Measurements from ENCODE around the gene FKRP. TPM values are rescaled to one million over a fixed set of nuclear protein-coding genes. Genes with fewer than 3 reads are reported as not detected.

Gene FKRP
- total and polyA plus RNA-seq, 2 of the 13 experiments (the other 11 are each of a cell fraction or from before 2014, with no cell fraction given) = 7.3 to 9.8 TPM

DNA sequence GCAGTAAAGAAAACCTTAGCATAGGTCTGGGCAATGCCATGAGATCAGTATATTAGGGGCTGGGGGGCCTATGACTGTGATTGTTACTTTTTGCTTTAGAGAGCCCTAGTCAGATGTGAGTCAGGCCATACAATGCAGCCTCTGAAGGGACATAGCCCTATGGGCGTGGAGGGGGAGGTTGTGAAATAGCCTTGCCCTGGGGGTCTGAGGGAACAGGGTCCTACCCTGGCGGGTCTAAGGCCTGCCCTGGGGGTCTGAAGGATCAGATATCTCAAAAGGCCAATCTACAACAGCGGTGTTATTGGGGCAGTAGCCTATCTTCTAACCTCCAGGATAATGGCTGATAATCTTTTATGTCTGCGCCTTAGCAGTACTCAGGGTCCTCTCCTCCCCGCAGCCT lies 56.3 kb downstream of the FKRP start:
- DNase-seq (ENCODE audit: low spot score) (no peak), FAIRE-seq (no peak), ATAC-seq (peak; percentile 40; the same call in 2 of the 3 replicates)
- no peaks in the 10 kb centered on the region for H3K36me3 ChIP-seq (replicated peaks in 1 of 2; ENCODE audit: control insufficient read depth in 1 of 2, insufficient read depth in 2 of 2, low read length in 2 of 2)
- H3K4me1 ChIP-seq (ENCODE audit: insufficient read depth, low read length) = peaks cover 60% of the 10 kb centered on the region
- H3K9me3 ChIP-seq (ENCODE audit: low read length) = no peaks in the 10 kb centered on the region
- no peaks in the 10 kb centered on the region for H3K79me2 ChIP-seq (ENCODE audit: insufficient read depth, low read length)
- WGBS (ENCODE audit: low lambda C conversion rate) = 17% methylated on average over 4 of the region's 5 CpGs
- no peak overlapping the region for H3K27ac ChIP-seq (ENCODE audit: extremely low read length, insufficient read depth, low read length)
- no peak overlapping the region for H2AFZ ChIP-seq (ENCODE audit: low read length)
- intact Hi-C loops (cut with micrococcal nuclease; ENCODE audit: unreplicated experiment) = no loop called here
- H3K4me3 ChIP-seq (replicated peaks in 1 of 3; ENCODE audit: insufficient read depth in 1 of 3, low read depth in 2 of 3, low read length in 3 of 3) = no peak overlapping the region
- ChIA-PET POLR2A (interaction anchor here (1.2 kb wide), 1 partner anchor 20 kb away, joined by 3 read pairs; no protein-coding TSS in a partner anchor), CTCF (ENCODE audit: low intra/inter-chr PET ratio, low total read pairs) (no interaction called here)
- no peak overlapping the region for H3K9ac ChIP-seq (ENCODE audit: insufficient read depth, low read depth, low read length)
- no peaks in the 10 kb centered on the region for H3K27me3 ChIP-seq (ENCODE audit: control insufficient read depth in 1 of 2, insufficient read depth in 2 of 2, low read length in 2 of 2)
- TF ChIP-seq ZNF577 (CRISPR knock-in tag; IDR thresholded peaks at IDR 0.05; ENCODE audit: borderline replicate concordance, low read depth) = no peak
- peak; percentile 54 for TF ChIP-seq CEBPB (IDR thresholded peaks at IDR 0.05; ENCODE audit: borderline replicate concordance, low read depth, low read length)
- no peak overlapping the region for H3K4me2 ChIP-seq (ENCODE audit: low read depth, low read length)
- no peaks in the 10 kb centered on the region for H4K20me1 ChIP-seq (ENCODE audit: insufficient read depth, low read length)
- BruUV-seq (replicated peaks) = no TSS peak
- in situ Hi-C loops (cut with HindIII; ENCODE audit: extremely low pct_ligation_motif_present, low pct_unique_long_range_greater_than_20kb) = no loop called here

DNA sequence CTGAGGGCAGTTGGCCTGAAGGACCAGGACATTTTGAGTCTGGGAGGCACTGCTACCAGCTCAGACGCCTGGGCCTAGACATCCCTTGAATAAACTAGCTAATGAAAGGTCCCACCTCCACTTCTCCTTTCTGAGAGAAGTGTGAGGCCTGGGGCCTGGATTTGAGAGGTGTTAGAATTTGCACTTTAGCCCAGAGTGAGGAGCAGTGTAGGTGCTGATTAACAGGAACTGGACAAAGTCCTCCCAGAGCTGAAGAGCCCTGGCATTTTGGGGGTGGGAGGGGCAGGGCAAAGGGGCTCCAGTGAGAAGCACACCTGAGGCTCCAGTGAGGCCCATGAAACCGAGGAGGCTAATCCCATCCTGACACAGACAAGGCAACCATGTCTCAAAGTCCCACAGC lies 57.7 kb downstream of the FKRP start:
- no TSS peak for BruUV-seq (replicated peaks)
- ChIA-PET CTCF (ENCODE audit: low intra/inter-chr PET ratio, low total read pairs) (no interaction called here), POLR2A (interaction anchor here (0.7 to 1.3 kb wide), 4 partner anchors 9 to 38 kb away, joined by 3 to 5 read pairs (median 4); partner anchors contain the start of gene SLC1A5)
- Histone ChIP-seq H3K27me3 (ENCODE audit: control insufficient read depth in 1 of 2, insufficient read depth in 2 of 2, low read length in 2 of 2) (no peaks in the 10 kb centered on the region), H3K9ac (ENCODE audit: insufficient read depth, low read depth, low read length) (no peak overlapping the region), H3K27ac (ENCODE audit: extremely low read length, insufficient read depth, low read length) (no peak overlapping the region), H3K9me3 (ENCODE audit: low read length) (no peaks in the 10 kb centered on the region), H3K4me3 (replicated peaks in 1 of 3; ENCODE audit: insufficient read depth in 1 of 3, low read depth in 2 of 3, low read length in 3 of 3) (peak overlapping the region in 1 of 3 experiments; percentile 7; a peak in 1 of 6 replicates), H3K4me2 (ENCODE audit: low read depth, low read length) (peak overlapping the region; percentile 58), H4K20me1 (ENCODE audit: insufficient read depth, low read length) (no peaks in the 10 kb centered on the region), H3K36me3 (replicated peaks in 1 of 2; ENCODE audit: control insufficient read depth in 1 of 2, insufficient read depth in 2 of 2, low read length in 2 of 2) (no peaks in the 10 kb centered on the region), H3K4me1 (ENCODE audit: insufficient read depth, low read length) (peaks cover 60% of the 10 kb centered on the region), H3K79me2 (ENCODE audit: insufficient read depth, low read length) (no peaks in the 10 kb centered on the region), H2AFZ (ENCODE audit: low read length) (no peak overlapping the region)
- FAIRE-seq (no peak), ATAC-seq (peak; percentile 47), DNase-seq (ENCODE audit: low spot score) (no peak)
- in situ Hi-C loops (cut with HindIII; ENCODE audit: extremely low pct_ligation_motif_present, low pct_unique_long_range_greater_than_20kb) = no loop called here
- 5% methylated on average over 2 of the region's 2 CpGs for WGBS (ENCODE audit: low lambda C conversion rate)
- intact Hi-C loops (cut with micrococcal nuclease; ENCODE audit: unreplicated experiment) = no loop called here
- TF ChIP-seq, protein P1, sequence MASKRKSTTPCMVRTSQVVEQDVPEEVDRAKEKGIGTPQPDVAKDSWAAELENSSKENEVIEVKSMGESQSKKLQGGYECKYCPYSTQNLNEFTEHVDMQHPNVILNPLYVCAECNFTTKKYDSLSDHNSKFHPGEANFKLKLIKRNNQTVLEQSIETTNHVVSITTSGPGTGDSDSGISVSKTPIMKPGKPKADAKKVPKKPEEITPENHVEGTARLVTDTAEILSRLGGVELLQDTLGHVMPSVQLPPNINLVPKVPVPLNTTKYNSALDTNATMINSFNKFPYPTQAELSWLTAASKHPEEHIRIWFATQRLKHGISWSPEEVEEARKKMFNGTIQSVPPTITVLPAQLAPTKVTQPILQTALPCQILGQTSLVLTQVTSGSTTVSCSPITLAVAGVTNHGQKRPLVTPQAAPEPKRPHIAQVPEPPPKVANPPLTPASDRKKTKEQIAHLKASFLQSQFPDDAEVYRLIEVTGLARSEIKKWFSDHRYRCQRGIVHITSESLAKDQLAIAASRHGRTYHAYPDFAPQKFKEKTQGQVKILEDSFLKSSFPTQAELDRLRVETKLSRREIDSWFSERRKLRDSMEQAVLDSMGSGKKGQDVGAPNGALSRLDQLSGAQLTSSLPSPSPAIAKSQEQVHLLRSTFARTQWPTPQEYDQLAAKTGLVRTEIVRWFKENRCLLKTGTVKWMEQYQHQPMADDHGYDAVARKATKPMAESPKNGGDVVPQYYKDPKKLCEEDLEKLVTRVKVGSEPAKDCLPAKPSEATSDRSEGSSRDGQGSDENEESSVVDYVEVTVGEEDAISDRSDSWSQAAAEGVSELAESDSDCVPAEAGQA (IDR thresholded peaks at IDR 0.05; ENCODE audit: low read depth) = no peak
- TF ChIP-seq, protein P1 (CRISPR knock-in tag; IDR thresholded peaks at IDR 0.05; ENCODE audit: borderline replicate concordance) = no peak
- TF ChIP-seq, protein P2, sequence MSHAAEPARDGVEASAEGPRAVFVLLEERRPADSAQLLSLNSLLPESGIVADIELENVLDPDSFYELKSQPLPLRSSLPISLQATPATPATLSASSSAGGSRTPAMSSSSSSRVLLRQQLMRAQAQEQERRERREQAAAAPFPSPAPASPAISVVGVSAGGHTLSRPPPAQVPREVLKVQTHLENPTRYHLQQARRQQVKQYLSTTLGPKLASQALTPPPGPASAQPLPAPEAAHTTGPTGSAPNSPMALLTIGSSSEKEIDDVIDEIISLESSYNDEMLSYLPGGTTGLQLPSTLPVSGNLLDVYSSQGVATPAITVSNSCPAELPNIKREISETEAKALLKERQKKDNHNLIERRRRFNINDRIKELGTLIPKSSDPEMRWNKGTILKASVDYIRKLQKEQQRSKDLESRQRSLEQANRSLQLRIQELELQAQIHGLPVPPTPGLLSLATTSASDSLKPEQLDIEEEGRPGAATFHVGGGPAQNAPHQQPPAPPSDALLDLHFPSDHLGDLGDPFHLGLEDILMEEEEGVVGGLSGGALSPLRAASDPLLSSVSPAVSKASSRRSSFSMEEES (CRISPR knock-in tag; IDR thresholded peaks at IDR 0.05) = no peak
- TF ChIP-seq HNF4A (CRISPR knock-in tag; IDR thresholded peaks at IDR 0.05) (peak; percentile 42; the same call in 1 of the 2 replicates), MBD4 (IDR thresholded peaks at IDR 0.05; ENCODE audit: borderline replicate concordance, low read length) (no peak), ZNF768 (CRISPR knock-in tag; IDR thresholded peaks at IDR 0.05) (0 out of 2 replicates have a peak, but pooled peaks have one; percentile 18), NCOA1 (CRISPR knock-in tag; IDR thresholded peaks at IDR 0.05) (no peak)
- TF ChIP-seq, protein P3, sequence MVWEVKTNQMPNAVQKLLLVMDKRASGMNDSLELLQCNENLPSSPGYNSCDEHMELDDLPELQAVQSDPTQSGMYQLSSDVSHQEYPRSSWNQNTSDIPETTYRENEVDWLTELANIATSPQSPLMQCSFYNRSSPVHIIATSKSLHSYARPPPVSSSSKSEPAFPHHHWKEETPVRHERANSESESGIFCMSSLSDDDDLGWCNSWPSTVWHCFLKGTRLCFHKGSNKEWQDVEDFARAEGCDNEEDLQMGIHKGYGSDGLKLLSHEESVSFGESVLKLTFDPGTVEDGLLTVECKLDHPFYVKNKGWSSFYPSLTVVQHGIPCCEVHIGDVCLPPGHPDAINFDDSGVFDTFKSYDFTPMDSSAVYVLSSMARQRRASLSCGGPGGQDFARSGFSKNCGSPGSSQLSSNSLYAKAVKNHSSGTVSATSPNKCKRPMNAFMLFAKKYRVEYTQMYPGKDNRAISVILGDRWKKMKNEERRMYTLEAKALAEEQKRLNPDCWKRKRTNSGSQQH (CRISPR knock-in tag; IDR thresholded peaks at IDR 0.05; ENCODE audit: low read depth) = no peak
